Neutrophil (primary cell): ENCODE data around the gene KCTD15.
A peak's percentile ranks its signal among the peaks of the same experiment; 100 is the strongest.

Experiments
- H3K27ac ChIP-seq: fragments of 200-600 bp; sonication (generic); 2 replicates; pipeline ENCODE4 v1.5.1; 2016; ENCODE audit warnings: mild to moderate bottlenecking, moderate library complexity
- H3K27me3 ChIP-seq: fragments of 200-600 bp; sonication (generic); 2 replicates; pipeline ENCODE4 v1.6.0; 2016; ENCODE audit warnings: mild to moderate bottlenecking
- H3K36me3 ChIP-seq: fragments of 200-600 bp; sonication (generic); 2 replicates; pipeline ENCODE4 v1.5.1; 2017
- H3K4me1 ChIP-seq, 2 experiments: fragments of 200-600 bp in 1 of 2; sonication (generic) in 1 of 2; 1 replicate in 1 of 2; 2 replicates in 1 of 2; pipeline versions ENCODE4 v1.5.1 to v1.6.1; 2013 to 2016; ENCODE audit warnings: low read depth in 1 of 2, low read length in 1 of 2, mild to moderate bottlenecking in 1 of 2, moderate library complexity in 1 of 2; ENCODE audit not compliant: control insufficient read depth in 1 of 2, insufficient read depth in 1 of 2
- H3K4me3 ChIP-seq, 2 experiments: fragments of 200-600 bp in 1 of 2; sonication (generic) in 1 of 2; 1 replicate in 1 of 2; 2 replicates in 1 of 2; pipeline ENCODE4 v1.5.1; 2013 to 2016; ENCODE audit warnings: low read depth in 1 of 2, low read length in 1 of 2, mild to moderate bottlenecking in 1 of 2, moderate library complexity in 1 of 2
- H3K9me3 ChIP-seq: fragments of 200-600 bp; sonication (generic); 2 replicates; pipeline ENCODE4 v1.5.1; 2016
- TF ChIP-seq, protein P1 (sequence below): fragments of 200-600 bp; sonication (generic); IDR thresholded peaks from 2 replicates; pipeline ENCODE4 v1.5.1; 2016; ENCODE audit warnings: antibody characterized with exemption

Gene KCTD15

DNA sequence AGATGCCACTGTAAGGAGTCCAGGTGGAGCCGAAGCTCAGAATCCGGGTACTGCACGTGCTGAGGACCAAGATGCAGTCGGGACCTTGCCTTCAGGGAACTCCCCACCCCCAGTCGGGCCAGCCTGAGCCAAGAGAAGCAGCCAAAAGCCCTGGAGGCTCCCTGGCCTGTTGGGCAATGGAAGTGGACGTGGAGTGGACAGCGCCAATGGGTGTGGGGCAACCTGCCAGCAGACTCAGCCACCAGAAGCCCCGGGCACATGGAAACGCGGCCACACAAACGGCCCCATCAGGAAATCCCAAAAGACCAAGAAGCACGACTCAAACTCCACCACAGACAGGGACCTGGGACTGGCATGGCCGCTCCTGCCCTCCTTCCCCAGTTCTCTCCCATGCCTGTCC, 30.0 kb upstream of the KCTD15 start:
- Histone ChIP-seq H3K27ac (no peak overlapping the region), H3K4me3 (no peak overlapping the region), H3K27me3 (peaks cover 6% of the 10 kb centered on the region), H3K9me3 (no peaks in the 10 kb centered on the region), H3K36me3 (no peaks in the 10 kb centered on the region), H3K4me1 (no peaks in the 10 kb centered on the region)
- TF ChIP-seq, protein P1, sequence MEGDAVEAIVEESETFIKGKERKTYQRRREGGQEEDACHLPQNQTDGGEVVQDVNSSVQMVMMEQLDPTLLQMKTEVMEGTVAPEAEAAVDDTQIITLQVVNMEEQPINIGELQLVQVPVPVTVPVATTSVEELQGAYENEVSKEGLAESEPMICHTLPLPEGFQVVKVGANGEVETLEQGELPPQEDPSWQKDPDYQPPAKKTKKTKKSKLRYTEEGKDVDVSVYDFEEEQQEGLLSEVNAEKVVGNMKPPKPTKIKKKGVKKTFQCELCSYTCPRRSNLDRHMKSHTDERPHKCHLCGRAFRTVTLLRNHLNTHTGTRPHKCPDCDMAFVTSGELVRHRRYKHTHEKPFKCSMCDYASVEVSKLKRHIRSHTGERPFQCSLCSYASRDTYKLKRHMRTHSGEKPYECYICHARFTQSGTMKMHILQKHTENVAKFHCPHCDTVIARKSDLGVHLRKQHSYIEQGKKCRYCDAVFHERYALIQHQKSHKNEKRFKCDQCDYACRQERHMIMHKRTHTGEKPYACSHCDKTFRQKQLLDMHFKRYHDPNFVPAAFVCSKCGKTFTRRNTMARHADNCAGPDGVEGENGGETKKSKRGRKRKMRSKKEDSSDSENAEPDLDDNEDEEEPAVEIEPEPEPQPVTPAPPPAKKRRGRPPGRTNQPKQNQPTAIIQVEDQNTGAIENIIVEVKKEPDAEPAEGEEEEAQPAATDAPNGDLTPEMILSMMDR = no peak

DNA sequence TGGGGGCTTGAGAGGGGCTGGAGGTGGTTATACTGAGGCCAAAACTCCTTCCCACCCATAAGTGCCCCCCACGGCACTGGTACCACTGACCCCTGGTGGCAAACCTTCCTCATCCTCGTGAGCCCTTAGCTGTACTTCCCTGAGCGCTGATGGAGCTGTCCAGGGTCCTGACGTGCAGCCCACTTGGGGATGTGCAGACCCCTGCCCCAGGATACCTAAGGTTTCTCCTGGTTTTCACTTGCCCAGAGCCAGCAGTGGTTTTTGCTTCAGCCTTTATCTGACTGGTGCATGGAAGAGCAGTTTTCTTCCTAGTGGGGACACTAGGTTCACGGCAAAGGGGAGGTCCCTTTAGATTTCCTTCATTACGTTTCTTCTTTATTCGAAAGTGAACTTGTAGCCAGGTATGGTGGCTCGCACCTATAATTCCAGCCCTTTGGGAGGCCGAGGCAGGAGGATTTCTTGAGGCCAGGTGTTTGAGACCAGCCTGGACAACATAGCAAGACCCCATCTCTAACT, 28.7 kb upstream of the KCTD15 start:
- no peak overlapping the region for H3K27ac ChIP-seq
- no peak overlapping the region for H3K4me3 ChIP-seq
- no peaks in the 10 kb centered on the region for H3K9me3 ChIP-seq
- H3K4me1 ChIP-seq = no peaks in the 10 kb centered on the region
- peaks cover 6% of the 10 kb centered on the region for H3K27me3 ChIP-seq
- H3K36me3 ChIP-seq = no peaks in the 10 kb centered on the region
- TF ChIP-seq, protein P1 = no peak

DNA sequence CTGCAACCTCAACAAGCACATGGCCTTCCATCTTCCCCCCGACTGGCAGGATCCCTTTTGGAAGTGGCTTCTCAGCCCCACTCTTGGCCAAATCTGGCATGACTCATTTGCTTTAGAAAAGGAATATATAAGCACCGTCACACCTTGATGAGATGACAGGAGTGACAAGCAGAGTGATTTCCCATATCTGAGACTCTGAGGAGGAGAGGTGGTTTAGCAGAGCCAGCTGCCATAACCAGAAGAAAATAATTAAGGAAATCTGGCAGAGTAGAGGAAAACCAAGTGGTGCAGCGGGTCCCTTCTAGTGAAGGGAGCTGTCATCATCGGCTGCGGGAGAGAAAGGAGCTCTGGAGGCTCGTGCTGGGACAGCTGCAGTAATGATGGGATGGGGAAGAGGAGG, 27.5 kb upstream of the KCTD15 start:
- Histone ChIP-seq H3K36me3 (no peaks in the 10 kb centered on the region), H3K27ac (no peak overlapping the region), H3K27me3 (peaks cover 6% of the 10 kb centered on the region), H3K4me1 (no peaks in the 10 kb centered on the region), H3K9me3 (no peaks in the 10 kb centered on the region), H3K4me3 (no peak overlapping the region)
- TF ChIP-seq, protein P1 = no peak

DNA sequence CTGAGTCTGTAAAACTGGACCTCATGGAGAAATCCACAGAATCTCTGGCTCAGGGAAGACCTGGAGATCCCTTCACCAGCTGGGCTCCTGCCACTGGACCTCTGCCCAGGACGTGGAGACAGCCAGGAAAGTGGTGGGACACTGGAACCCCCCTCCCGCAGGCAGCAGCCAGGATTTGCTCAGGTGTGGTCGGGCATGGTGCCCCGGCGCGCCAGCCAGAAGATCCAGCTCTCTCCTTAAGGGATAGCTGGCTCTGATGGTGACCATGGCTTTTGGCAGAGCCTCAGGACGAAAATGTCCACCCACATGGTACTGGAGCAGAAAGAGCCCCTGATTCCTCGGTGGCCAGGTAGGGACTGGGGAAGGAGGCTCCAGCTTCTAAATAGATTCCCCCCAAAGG, 26.6 kb upstream of the KCTD15 start:
- TF ChIP-seq, protein P1 = no peak
- H3K9me3 ChIP-seq = no peaks in the 10 kb centered on the region
- no peak overlapping the region for H3K27ac ChIP-seq
- H3K4me3 ChIP-seq = no peak overlapping the region
- no peaks in the 10 kb centered on the region for H3K36me3 ChIP-seq
- H3K4me1 ChIP-seq = no peaks in the 10 kb centered on the region
- peaks cover 6% of the 10 kb centered on the region for H3K27me3 ChIP-seq

DNA sequence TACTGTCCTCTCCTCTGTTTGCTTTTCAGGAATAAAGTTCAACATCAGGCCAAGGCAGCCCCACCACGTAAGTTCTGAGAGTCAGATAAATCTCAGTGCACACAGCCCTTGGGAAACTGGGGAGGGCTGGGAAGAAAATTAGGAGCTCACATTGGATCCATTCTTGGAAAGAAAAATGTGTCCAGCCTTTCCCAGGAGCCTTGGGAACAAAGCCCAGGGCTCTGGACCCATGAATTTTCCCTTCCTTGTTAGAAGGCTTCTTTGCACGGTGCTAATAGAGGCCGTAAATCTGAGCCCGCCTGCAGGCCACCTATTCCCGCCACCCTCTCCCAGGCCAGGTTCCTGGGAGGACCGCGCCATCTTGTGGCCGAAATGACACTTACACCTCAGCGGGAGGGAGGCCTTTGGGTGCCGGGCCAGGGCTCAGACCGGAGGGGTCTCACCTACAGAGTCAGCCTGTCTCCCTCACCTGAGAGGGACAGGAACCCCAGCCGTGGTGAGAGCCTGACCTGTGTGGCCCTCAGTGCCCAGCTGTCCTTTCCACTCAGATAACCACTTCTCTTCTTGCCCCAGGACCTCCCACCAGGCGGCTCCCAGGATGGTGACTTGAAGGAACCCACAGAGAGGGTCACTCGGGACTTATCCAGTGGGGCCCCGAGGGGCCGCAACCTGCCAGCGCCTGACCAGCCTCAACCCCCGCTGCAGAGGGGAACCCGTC, 25.1 kb upstream of the KCTD15 start:
- no peak overlapping the region for H3K4me3 ChIP-seq
- no peaks in the 10 kb centered on the region for H3K4me1 ChIP-seq
- no peak overlapping the region for H3K27ac ChIP-seq
- TF ChIP-seq, protein P1 = peak; percentile 26
- no peaks in the 10 kb centered on the region for H3K36me3 ChIP-seq
- H3K27me3 ChIP-seq = peaks cover 6% of the 10 kb centered on the region
- H3K9me3 ChIP-seq = no peaks in the 10 kb centered on the region
